Measurements from ENCODE around the gene CCDC51.

CCDC51 gene

GRCh38 chr3:48433472-48434118 lies 6.3 kb downstream of the CCDC51 start:
- DNase-seq (ENCODE audit: low read depth in 2 of 2): no peak

GRCh38 chr3:48432411-48433371 lies 7.2 kb downstream of the CCDC51 start:
- DNase-seq (ENCODE audit: low read depth in 2 of 2): no peak

- DNase-seq (ENCODE audit: low read depth in 2 of 2): no peak
Observed at GRCh38 chr3:48431224-48432029, 8.5 kb downstream of the CCDC51 start.

GRCh38 chr3:48430708-48431101 lies 9.2 kb downstream of the CCDC51 start:
- DNase-seq (ENCODE audit: low read depth in 2 of 2): no peak

GRCh38 chr3:48429960-48430707 lies 9.8 kb downstream of the CCDC51 start, which contains the start of gene PLXNB1:
TSS of gene PLXNB1 (minus strand) at chr3:48430086. CDS start at chr3:48424611, 5,475 bp downstream.
- no peak for DNase-seq (ENCODE audit: low read depth in 2 of 2)

GRCh38 chr3:48429317-48429959 lies 10.5 kb downstream of the CCDC51 start:
- peak; percentile 29 to 49 for DNase-seq (ENCODE audit: low read depth in 2 of 2)

GRCh38 chr3:48428572-48429316 lies 11.2 kb downstream of the CCDC51 start:
- no peak for DNase-seq (ENCODE audit: low read depth in 2 of 2)

GRCh38 chr3:48428088-48428571 lies 11.8 kb downstream of the CCDC51 start:
- DNase-seq (ENCODE audit: low read depth in 2 of 2): no peak

- DNase-seq (ENCODE audit: low read depth in 2 of 2): no peak
Observed at GRCh38 chr3:48427630-48427962, 12.3 kb downstream of the CCDC51 start.

- no peak for DNase-seq (ENCODE audit: low read depth in 2 of 2)
Observed at GRCh38 chr3:48426944-48427629, 12.8 kb downstream of the CCDC51 start.

- no peak for DNase-seq (ENCODE audit: low read depth in 2 of 2)
Observed at GRCh38 chr3:48426401-48426909, 13.5 kb downstream of the CCDC51 start.

GRCh38 chr3:48425281-48425812 lies 14.6 kb downstream of the CCDC51 start:
- DNase-seq (ENCODE audit: low read depth in 2 of 2): no peak

- DNase-seq (ENCODE audit: low read depth in 2 of 2): no peak
Observed at GRCh38 chr3:48423883-48424695, 15.8 kb downstream of the CCDC51 start.

GRCh38 chr3:48423241-48423882 lies 16.6 kb downstream of the CCDC51 start:
- no peak for DNase-seq (ENCODE audit: low read depth in 2 of 2)

GRCh38 chr3:48422681-48423080 lies 17.2 kb downstream of the CCDC51 start:
- DNase-seq (ENCODE audit: low read depth in 2 of 2): no peak

GRCh38 chr3:48422272-48422671 lies 17.6 kb downstream of the CCDC51 start:
- DNase-seq (ENCODE audit: low read depth in 2 of 2): no peak

- DNase-seq (ENCODE audit: low read depth in 2 of 2): no peak
Observed at GRCh38 chr3:48420561-48420960, 19.4 kb downstream of the CCDC51 start.

- no peak for DNase-seq (ENCODE audit: low read depth in 2 of 2)
Observed at GRCh38 chr3:48419597-48419996, 20.3 kb downstream of the CCDC51 start.

All from stimulated activated CD8-positive, alpha-beta memory T cell treated with anti-CD3 and anti-CD28 coated beads, Interleukin-15, amount 100 ng/mL, for 4 hours (primary cell).